GM21390 (cell line): ENCODE data around the gene CCSER1.
"Not testable (repeated sequence)": the region's sequence is repeated elsewhere in the genome, so short reads cannot be mapped to it uniquely, and the experiment has no call there.

Source experiments
- ATAC-seq: cut with Tn5 transposase; IDR thresholded peaks from one replicate; pipeline ENCODE4 v1.9.1; 2021; ENCODE audit not compliant: unreplicated experiment

Gene CCSER1

GRCh38 chr4:91448668-91449330, 1321.6 kb downstream of the CCSER1 start:
- no peak for ATAC-seq

- no peak for ATAC-seq
Measured at GRCh38 chr4:91454111-91454510, 1326.9 kb downstream of the CCSER1 start.

- not testable (repeated sequence) for ATAC-seq
Measured at GRCh38 chr4:91462566-91462965, 1335.4 kb downstream of the CCSER1 start.

GRCh38 chr4:91470671-91471070, 1343.5 kb downstream of the CCSER1 start:
- ATAC-seq = no peak

GRCh38 chr4:91471280-91471679, 1344.1 kb downstream of the CCSER1 start:
- no peak for ATAC-seq

GRCh38 chr4:91472046-91472445, 1344.9 kb downstream of the CCSER1 start:
- no peak for ATAC-seq

- no peak for ATAC-seq
Measured at GRCh38 chr4:91485415-91485814, 1358.2 kb downstream of the CCSER1 start.

GRCh38 chr4:91488946-91489345, 1361.8 kb downstream of the CCSER1 start:
- ATAC-seq = no peak

GRCh38 chr4:91497892-91498291, 1370.7 kb downstream of the CCSER1 start:
- ATAC-seq = no peak

GRCh38 chr4:91502365-91502764, 1375.2 kb downstream of the CCSER1 start:
- no peak for ATAC-seq

- ATAC-seq = no peak
Measured at GRCh38 chr4:91513326-91513725, 1386.1 kb downstream of the CCSER1 start.

- no peak for ATAC-seq
Measured at GRCh38 chr4:91519155-91519554, 1392.0 kb downstream of the CCSER1 start.

- no peak for ATAC-seq
Measured at GRCh38 chr4:91525621-91526020, 1398.4 kb downstream of the CCSER1 start.

- ATAC-seq = no peak
Measured at GRCh38 chr4:91527056-91527455, 1399.9 kb downstream of the CCSER1 start.

GRCh38 chr4:91567594-91567993, 1440.4 kb downstream of the CCSER1 start:
- ATAC-seq = no peak

GRCh38 chr4:91577864-91578263, 1450.7 kb downstream of the CCSER1 start:
- no peak for ATAC-seq

GRCh38 chr4:91590260-91590659, 1463.1 kb downstream of the CCSER1 start:
- ATAC-seq = no peak

GRCh38 chr4:91592125-91592524, 1464.9 kb downstream of the CCSER1 start:
- ATAC-seq = no peak

- ATAC-seq = no peak
Measured at GRCh38 chr4:91596718-91597117, 1469.5 kb downstream of the CCSER1 start.

- ATAC-seq = no peak
Measured at GRCh38 chr4:91598696-91599095, 1471.5 kb downstream of the CCSER1 start.

GRCh38 chr4:91600301-91600700, 1473.1 kb downstream of the CCSER1 start:
- ATAC-seq = no peak

- ATAC-seq = no peak
Measured at GRCh38 chr4:91601401-91601800, 1474.2 kb downstream of the CCSER1 start.

- ATAC-seq = no peak
Measured at GRCh38 chr4:91611782-91612181, 1484.6 kb downstream of the CCSER1 start.
